Measurements from ENCODE around the gene C16orf78.
A peak's percentile ranks its signal among the peaks of the same experiment; 100 is the strongest.
"Not testable (repeated sequence)": the region's sequence is repeated elsewhere in the genome, so short reads cannot be mapped to it uniquely, and the experiment has no call there.

Gene C16orf78

GRCh38 chr16:49350265-49351095 lies 23.1 kb upstream of the C16orf78 start:
- DNase-seq, result peak; percentile 22

DNA sequence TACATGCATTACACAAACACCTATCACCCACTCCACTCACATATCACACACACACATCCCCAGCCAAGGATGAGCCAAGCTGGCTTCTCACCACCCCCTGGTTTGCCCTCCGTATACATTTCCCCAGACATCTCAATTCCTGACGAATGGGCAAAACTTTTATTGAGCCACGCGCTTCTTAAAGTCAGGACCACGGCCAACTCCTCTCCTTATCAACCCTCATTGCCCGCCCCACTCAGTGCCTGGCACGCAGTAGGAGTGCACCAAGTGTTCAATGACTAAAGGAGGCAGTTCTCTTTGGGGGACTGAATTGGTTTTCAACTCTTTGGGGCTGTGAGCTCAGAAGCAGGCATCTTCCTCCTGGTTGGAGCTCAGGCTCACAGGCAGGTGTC lies 22.5 kb upstream of the C16orf78 start:
- no peak for DNase-seq

DNA sequence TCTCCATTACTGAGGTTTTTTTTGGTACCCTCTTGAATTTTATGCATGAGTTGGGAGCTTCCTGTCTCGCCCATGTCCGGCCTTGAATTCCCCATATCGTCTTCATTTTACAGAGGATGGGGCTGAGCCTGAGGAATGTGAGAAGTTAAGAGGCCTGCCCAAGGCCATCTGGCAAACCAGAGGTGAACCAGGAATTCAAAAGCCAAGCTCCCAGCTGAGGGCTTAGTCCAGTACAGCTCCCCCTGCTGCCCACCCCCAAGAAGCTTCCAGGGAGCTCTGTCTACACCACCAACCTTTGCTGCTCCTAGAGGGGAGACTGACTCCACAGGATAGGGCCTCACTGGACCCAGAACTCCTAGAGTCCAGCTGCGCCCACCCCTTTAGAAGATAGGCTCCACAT lies 20.7 kb upstream of the C16orf78 start:
- no peak for DNase-seq

DNA sequence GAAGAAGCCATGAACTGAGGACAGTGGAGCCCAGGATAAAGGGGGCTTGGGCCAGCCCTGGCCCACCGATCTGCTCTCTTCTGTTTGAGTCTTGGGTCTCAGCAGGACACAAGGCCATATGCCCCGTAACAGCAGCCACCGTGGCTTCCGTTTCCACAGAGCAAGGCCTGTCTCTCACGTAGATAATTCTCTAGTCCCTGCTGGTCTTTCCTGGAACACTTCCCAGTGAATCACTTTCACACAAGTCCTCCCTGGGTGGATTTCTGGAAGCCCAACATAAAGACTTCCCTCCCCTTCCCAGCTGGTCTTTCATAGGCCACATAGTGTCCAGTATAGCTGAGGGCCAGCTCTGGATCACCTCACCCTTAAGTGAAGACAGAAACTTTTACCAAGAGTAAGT lies 19.9 kb upstream of the C16orf78 start:
- no peak for DNase-seq

- no peak for DNase-seq
These were observed 19.5 kb upstream of the C16orf78 start for GRCh38 chr16:49354101-49354500.

GRCh38 chr16:49354991-49355390 lies 18.6 kb upstream of the C16orf78 start:
- no peak for DNase-seq

- no peak for DNase-seq
These were observed 17.5 kb upstream of the C16orf78 start for GRCh38 chr16:49355933-49356665.

DNA sequence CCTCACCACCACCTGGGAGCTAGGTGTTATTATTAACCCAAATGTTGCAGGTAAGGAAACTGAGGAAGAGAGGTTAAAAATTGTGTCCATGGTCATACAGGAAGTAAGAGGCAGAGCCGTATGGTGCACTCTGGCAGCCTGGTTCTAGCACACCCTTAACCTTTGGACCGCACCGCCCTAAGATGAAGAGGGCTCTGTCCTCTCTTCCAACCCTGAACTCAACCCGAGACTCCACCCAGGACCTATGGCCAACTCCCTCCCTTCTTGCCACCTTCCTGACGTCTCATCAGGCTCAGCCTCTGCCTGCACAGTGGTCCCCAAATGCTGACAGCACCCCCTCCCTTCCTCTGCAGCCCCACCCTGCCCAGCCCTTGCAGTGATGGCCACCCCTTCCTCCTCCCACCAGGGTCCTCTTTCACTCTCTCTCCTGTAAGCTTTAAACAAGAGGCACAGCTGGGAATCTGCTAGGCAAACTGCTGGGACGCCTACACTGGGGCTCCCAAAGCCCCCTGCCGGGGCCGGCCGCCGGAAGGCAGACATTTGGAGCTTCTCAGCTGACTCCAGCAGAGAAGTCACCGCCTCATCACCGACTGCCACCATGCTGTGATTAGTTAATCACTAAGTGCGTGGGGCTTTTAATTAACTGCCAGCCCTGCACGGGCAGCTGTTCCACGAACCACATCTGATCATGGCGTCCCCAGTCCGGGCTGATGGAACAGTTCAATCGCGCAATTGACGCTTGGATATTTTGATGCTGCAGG lies 16.7 kb upstream of the C16orf78 start:
- no peak for DNase-seq

- DNase-seq, result no peak
These were observed 14.0 kb upstream of the C16orf78 start for GRCh38 chr16:49359591-49359990.

DNA sequence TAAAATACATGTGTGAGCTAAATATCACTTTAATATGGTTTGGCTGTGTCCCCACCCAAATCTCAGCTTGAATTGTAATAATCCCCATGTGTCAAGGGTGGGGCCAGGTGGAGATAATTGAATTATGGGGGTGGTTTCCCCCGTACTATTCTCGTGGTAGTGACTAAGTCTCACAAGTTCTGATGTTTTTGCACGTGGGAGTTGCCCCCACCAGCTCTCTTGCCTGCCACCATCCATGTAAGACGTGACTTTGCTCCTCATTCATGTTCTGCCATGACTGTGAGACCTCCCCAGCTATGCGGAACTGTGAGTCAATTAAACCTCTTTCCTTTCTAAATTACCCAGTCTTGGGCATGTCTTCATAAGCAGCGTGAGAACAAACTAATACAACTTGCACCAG lies 11.9 kb upstream of the C16orf78 start:
- not testable (repeated sequence) for DNase-seq

DNA sequence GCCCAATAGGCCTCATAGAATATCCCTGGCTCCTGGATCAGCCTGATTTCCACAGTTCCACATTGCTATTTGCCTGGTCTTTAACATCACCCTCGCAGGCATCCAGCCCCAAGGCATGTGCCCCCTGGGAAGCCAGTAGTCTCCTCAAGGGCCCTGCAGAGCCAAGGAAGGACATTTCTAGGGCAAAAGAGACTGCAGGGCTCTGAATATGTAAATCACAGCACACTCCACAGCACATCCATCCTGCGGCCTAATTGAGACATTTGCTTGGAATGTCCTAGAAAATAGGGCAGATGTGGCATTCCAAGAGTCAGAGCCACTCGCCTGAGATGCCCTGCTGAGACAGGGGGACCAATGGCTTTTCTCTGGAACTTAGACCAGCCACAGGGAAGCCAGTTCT lies 11.4 kb upstream of the C16orf78 start:
- DNase-seq, result no peak

- DNase-seq, result no peak
These were observed 7.7 kb upstream of the C16orf78 start for GRCh38 chr16:49365711-49366509.

DNA sequence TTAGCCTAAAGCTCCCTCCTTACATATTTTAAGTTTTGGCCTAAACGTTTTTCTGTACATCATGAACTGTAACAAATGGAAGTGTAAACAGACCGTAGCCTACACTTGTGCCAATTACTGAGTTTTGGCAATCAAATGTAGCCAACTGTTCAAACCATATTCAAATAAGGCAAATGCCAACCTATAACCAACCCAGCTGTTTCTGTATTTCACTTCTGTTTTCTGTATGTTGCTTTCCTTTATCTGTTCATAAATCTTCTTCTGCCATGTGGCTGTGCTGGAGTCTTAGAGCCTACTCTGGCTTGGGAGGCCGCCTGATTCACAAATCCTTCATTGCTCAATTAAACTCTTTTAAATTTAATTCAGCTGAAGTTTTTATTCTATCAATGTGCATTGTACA lies 6.9 kb upstream of the C16orf78 start:
- DNase-seq, result no peak

DNA sequence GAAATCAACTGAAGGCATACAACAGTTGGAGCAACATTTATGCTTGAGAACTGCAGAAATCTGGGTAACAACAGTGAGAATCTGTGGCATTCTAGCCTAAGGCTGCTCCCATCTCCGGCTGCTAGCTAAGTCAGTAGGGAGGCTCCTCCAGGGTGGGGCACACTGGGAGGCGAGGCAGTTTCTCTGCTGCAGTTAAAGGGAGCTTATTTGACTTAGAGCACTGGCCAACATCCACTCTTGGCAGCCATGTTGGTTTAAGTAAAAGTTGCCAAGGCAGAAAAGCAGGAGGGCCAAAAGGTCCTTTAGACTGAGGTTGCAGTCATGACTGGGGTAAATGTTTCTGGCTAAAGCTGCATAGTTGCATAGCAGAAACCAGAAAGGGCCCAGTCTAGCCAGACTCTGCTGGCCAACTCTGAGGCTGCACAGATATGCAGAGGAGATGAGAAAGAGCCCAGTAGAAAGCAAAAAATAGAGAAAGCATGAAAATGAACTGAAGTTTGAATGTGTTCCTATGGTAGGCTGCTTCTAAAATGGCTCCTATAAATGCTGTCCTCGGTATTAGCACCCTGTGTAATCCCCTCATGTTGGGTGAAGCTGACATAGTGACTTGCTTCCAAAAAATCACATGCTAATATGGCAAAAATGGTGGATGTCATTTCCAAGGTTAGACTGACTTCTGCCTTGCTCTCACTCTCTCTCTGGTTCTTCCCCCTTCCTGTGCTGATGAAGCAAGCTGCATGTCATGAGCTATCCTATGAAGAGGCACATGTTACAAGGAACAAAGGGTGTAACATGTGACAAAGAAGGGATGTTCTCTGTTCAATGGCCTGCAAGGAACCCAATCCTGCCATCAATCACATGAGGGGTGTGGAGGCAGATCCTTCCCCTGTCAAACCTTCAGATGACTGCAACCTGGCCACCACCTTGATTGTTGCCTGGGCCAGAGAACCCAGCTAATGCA lies 3.7 kb upstream of the C16orf78 start:
- DNase-seq, result no peak

- DNase-seq, result no peak
These were observed 2.6 kb downstream of the C16orf78 start for GRCh38 chr16:49376206-49376605.

DNA sequence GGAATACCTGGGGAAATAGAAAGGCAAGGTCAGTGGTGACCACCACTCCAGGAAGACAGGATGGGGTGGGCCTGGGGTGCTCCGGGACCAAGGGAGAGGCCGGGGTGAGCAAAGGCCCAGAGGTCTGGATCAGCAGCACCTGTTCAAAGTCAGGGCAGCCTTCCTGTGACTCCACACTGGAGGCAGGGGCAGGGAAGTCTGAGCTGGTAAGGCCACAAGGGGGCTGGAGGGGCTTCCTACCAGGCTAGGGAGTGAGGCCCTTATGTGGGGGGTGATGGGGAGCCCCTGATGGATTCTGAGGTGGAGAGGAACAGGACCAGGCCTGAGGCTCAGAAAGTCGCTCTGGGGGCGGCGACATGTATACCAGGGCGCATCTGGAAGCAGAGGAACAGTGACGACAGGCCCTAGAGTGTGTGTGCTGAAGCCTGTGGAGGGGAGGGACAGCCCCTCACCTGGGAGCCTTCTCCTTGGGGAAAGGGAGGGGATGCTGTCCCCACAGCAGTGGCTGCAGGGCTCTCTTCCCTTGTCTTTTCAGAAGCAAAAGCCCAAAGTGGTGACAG lies 3.7 kb downstream of the C16orf78 start:
- no peak for DNase-seq

DNA sequence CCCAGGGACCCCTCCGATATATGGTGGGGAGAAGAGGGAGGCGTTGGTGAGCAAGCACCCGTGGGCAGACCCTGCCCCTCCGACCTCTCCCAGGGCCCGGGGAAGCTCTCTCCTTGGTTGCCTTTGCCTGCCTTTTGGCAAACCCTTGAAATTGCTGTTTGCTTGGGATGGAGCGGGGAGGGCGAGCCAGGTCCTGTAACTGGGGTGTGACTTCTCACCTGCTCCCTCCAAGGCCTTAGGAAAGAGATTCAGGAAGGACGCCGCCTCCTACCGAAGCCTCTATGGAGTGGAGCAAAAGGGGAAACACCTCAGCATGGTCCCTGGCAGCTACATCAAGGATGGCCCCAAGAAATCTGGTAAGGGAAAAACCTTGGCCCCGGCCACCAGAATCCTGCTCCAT lies 4.6 kb downstream of the C16orf78 start:
- DNase-seq, result no peak

DNA sequence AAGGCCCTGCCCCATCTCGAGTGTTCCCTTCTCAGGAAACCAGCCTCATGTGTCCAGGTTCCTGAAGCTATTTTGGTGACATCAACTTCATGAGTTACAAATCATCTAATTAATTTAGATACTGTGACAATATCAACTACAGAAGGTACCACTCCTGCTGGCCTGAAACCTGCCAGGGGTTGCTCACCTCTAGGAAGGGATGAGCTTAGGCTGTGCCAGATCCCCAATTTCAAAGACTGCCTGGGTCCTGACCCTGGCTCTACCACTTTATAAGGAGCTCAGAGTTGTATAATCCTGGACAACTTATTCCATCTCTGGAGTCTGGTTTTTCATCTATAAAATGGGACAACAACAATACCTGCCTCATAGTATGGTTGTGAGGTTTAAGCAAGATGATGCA lies 5.2 kb downstream of the C16orf78 start:
- no peak for DNase-seq

GRCh38 chr16:49382916-49383315 lies 9.3 kb downstream of the C16orf78 start:
- no peak for DNase-seq

- no peak for DNase-seq
These were observed 21.4 kb downstream of the C16orf78 start for GRCh38 chr16:49395021-49395420.

GRCh38 chr16:49396206-49396720 lies 22.7 kb downstream of the C16orf78 start:
- DNase-seq, result no peak
